Measurements from ENCODE around the gene RPS16. TPM values are rescaled to one million over a fixed set of nuclear protein-coding genes. Genes with fewer than 3 reads are reported as not detected.

The RPS16 gene
- total and polyA plus RNA-seq, 2 of the 13 experiments (the other 11 are each of a cell fraction or from before 2014, with no cell fraction given): 488 to 2,583 TPM

DNA sequence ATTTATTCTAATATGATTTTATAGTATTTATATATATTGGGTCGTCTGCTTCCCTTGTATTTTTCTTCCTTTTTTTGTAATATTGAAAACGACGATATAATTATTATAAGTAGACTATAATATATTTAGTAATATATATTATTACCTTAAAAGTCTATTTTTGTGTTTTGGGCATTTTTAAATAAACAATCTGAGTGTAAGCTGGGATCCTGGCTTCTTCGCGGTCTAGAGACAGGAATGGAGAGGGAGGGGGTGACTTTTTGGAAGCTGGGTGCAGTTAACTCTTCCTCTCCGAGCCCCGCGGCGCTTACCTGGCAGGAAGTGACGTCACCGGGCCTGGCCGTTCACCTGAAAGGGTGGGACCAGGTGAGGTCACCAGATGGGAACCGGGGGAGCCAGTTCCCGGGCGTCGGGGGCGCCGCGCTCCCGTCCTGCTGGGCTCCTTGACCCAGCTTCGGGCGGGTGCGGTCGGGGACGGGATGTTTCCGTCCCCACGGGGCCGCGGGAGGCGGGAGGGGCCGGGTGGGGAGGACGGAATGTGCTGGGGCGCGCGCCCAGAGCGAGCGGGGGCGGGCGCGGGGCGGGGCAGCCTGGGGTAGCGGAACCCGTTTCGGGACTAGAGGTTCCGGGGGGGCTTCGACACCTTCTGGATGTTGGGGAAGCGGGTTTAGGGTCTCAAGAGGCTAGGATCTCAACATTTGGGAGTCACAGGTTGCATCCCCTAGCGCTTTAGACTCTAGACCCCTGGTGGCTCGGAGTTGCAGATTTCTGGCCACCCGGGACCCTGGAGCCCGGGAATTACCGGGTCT lies 26.3 kb downstream of the RPS16 start (continued):
- TF ChIP-seq SNRNP70 (IDR thresholded peaks at IDR 0.05; ENCODE audit: low read depth, low read length): no peak
- no peak for TF ChIP-seq ZNF512B (CRISPR knock-in tag; IDR thresholded peaks at IDR 0.05; ENCODE audit: borderline replicate concordance)
- peak; percentile 98 for TF ChIP-seq CREB1 (IDR thresholded peaks at IDR 0.05)
- TF ChIP-seq CREB1 (CRISPR knock-in tag; IDR thresholded peaks at IDR 0.05): peak; percentile 92
- TF ChIP-seq ISX (CRISPR knock-in tag; conservative IDR thresholded peaks at IDR 0.05): no peak
- no peak for TF ChIP-seq ARID3A (IDR thresholded peaks at IDR 0.05; ENCODE audit: low read depth, low read length)
- no peak for TF ChIP-seq ZNF292 (CRISPR knock-in tag; IDR thresholded peaks at IDR 0.05; ENCODE audit: borderline replicate concordance, low read depth)
- no peak for TF ChIP-seq ZFP36 (IDR thresholded peaks at IDR 0.05; ENCODE audit: borderline replicate concordance, low read depth, low read length, partially characterized antibody)
- peak; percentile 85 for TF ChIP-seq AGO1 (IDR thresholded peaks at IDR 0.05; ENCODE audit: low read depth, low read length, poor library complexity, severe bottlenecking)
- no peak for TF ChIP-seq PCBP2 (optimal IDR thresholded peaks at IDR 0.05; ENCODE audit: low read depth, low read length, poor library complexity, severe bottlenecking)
- TF ChIP-seq SNAPC4 (CRISPR knock-in tag; IDR thresholded peaks at IDR 0.05): no peak
- TF ChIP-seq DNMT3B (CRISPR knock-in tag; conservative IDR thresholded peaks at IDR 0.05): no peak
- no peak for TF ChIP-seq MAZ (IDR thresholded peaks at IDR 0.05; ENCODE audit: borderline replicate concordance, low read depth, low read length)
- no peak for TF ChIP-seq MAZ (CRISPR knock-in tag; IDR thresholded peaks at IDR 0.05; ENCODE audit: low read depth)
- 0 out of 2 replicates have a peak, but pooled peaks have one; percentile 30 for TF ChIP-seq ZNF790 (CRISPR knock-in tag; IDR thresholded peaks at IDR 0.05; ENCODE audit: borderline replicate concordance)
- no peak for TF ChIP-seq ZNF543 (CRISPR knock-in tag; IDR thresholded peaks at IDR 0.05)
- no peak for TF ChIP-seq GLI4 (CRISPR knock-in tag; IDR thresholded peaks at IDR 0.05; ENCODE audit: borderline replicate concordance)
- TF ChIP-seq, protein P1, sequence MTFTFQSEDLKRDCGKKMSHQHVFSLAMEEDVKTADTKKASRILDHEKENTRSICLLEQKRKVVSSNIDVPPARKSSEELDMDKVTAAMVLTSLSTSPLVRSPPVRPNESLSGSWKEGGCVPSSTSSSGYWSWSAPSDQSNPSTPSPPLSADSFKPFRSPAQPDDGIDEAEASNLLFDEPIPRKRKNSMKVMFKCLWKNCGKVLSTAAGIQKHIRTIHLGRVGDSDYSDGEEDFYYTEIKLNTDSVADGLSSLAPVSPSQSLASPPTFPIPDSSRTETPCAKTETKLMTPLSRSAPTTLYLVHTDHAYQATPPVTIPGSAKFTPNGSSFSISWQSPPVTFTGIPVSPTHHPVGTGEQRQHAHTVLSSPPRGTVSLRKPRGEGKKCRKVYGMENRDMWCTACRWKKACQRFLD (CRISPR knock-in tag; IDR thresholded peaks at IDR 0.05; ENCODE audit: borderline replicate concordance): no peak

Measured in HepG2 (cell line).